Vagina (tissue), 2 donors: ENCODE data around the gene TLR5. TPM values are rescaled to one million over a fixed set of nuclear protein-coding genes. Genes with fewer than 3 reads are reported as not detected.

Experiments
- DNase-seq, 2 donors: peaks; one replicate each; pipeline ENCODE4 v3.0.0-alpha.2; 2017; ENCODE audit errors: extremely low spot score in 2 of 2
- H3K27ac ChIP-seq: fragments of 200-600 bp; sonication (generic); one replicate; pipeline ENCODE4 v1.5.1; 2019
- H3K27me3 ChIP-seq: fragments of 200-600 bp; sonication (generic); one replicate; pipeline ENCODE4 v1.5.1; 2019
- H3K36me3 ChIP-seq, 2 donors: fragments of 200-600 bp; sonication (generic); one replicate each; pipeline ENCODE4 v1.5.1; 2017 to 2019
- H3K4me1 ChIP-seq: fragments of 200-600 bp; sonication (generic); one replicate; pipeline ENCODE4 v1.5.1; 2019
- H3K4me3 ChIP-seq, 2 donors: fragments of 200-600 bp; sonication (generic); 1 replicate in 1 of 2; 2 replicates in 1 of 2; pipeline ENCODE4 v1.5.1; 2016 to 2019
- H3K9me3 ChIP-seq: fragments of 200-600 bp; sonication (generic); one replicate; pipeline ENCODE4 v1.5.1; 2019
- CTCF ChIP-seq, 3 experiments: fragments of 450-650 bp in 2 of 3; fragments of 200-600 bp in 1 of 3; sonication (generic) in 1 of 3; IDR thresholded peaks; one replicate each; pipeline ENCODE4 v1.5.1; 2017 to 2019; ENCODE audit warnings: antibody characterized with exemption in 3 of 3, mild to moderate bottlenecking in 2 of 3, moderate library complexity in 2 of 3
- POLR2A ChIP-seq, 2 donors: fragments of 450-650 bp; IDR thresholded peaks; one replicate each; pipeline ENCODE4 v1.6.1; 2017; ENCODE audit warnings: antibody characterized with exemption in 2 of 2, mild to moderate bottlenecking in 2 of 2, moderate library complexity in 2 of 2
- POLR2AphosphoS5 ChIP-seq, 2 donors: sonication (generic); formaldehyde crosslinking; IDR thresholded peaks; one replicate each; pipeline ENCODE4 v1.9.0; 2017; ENCODE audit warnings: antibody characterized with exemption in 2 of 2, mild to moderate bottlenecking in 2 of 2, low read depth in 1 of 2; ENCODE audit not compliant: insufficient read depth in 1 of 2
- intact Hi-C: fragments of 100-400 bp; cut with DNase I; formaldehyde crosslinking; loops from one replicate; pipeline ENCODE4 v1.15.1; 2023
- total RNA-seq: library from RNA; depleted of rRNA; stranded (reverse); fragments of >200 nt; gene quantifications from one replicate; pipeline ENCODE4 v1.2.3, GENCODE V29; 2016

Gene TLR5
- total RNA-seq, 1 donor from 2014 or later, result 15.2 TPM

GRCh38 chr1:223155153-223155552 lies 12.1 kb upstream of the TLR5 start:
- Histone ChIP-seq H3K4me1 (no peaks in the 10 kb centered on the region), H3K36me3 (no peaks in the 10 kb centered on the region), H3K27ac (no peak overlapping the region), H3K4me3 (no peak overlapping the region), H3K27me3 (no peaks in the 10 kb centered on the region), H3K9me3 (no peaks in the 10 kb centered on the region)
- DNase-seq, result no peak
- intact Hi-C loops, result no loop called here
- TF ChIP-seq POLR2AphosphoS5 (IDR thresholded peaks at IDR 0.05; ENCODE audit: insufficient read depth in 1 of 2, low read depth in 1 of 2), result no peak
- TF ChIP-seq CTCF (IDR thresholded peaks at IDR 0.05), result no peak
- no peak for TF ChIP-seq POLR2A (IDR thresholded peaks at IDR 0.05)

- Histone ChIP-seq H3K27me3 (no peaks in the 10 kb centered on the region), H3K27ac (no peak overlapping the region), H3K9me3 (no peaks in the 10 kb centered on the region), H3K36me3 (no peaks in the 10 kb centered on the region), H3K4me1 (no peaks in the 10 kb centered on the region), H3K4me3 (no peak overlapping the region)
- TF ChIP-seq POLR2AphosphoS5 (IDR thresholded peaks at IDR 0.05; ENCODE audit: insufficient read depth in 1 of 2, low read depth in 1 of 2), result no peak
- no peak for TF ChIP-seq CTCF (IDR thresholded peaks at IDR 0.05)
- no peak for TF ChIP-seq POLR2A (IDR thresholded peaks at IDR 0.05)
- intact Hi-C loops, result no loop called here
- DNase-seq, result no peak
Observed at GRCh38 chr1:223153177-223154119, 10.4 kb upstream of the TLR5 start.

- intact Hi-C loops, result no loop called here
- Histone ChIP-seq H3K4me3 (no peak overlapping the region), H3K4me1 (no peaks in the 10 kb centered on the region), H3K9me3 (no peaks in the 10 kb centered on the region), H3K27me3 (no peaks in the 10 kb centered on the region), H3K27ac (no peak overlapping the region), H3K36me3 (no peaks in the 10 kb centered on the region)
- DNase-seq, result no peak
- TF ChIP-seq CTCF (IDR thresholded peaks at IDR 0.05) (no peak), POLR2AphosphoS5 (IDR thresholded peaks at IDR 0.05; ENCODE audit: insufficient read depth in 1 of 2, low read depth in 1 of 2) (no peak), POLR2A (IDR thresholded peaks at IDR 0.05) (no peak)
Observed at GRCh38 chr1:223152399-223152798, 9.4 kb upstream of the TLR5 start.

GRCh38 chr1:223150443-223150842 lies 7.4 kb upstream of the TLR5 start:
- Histone ChIP-seq H3K36me3 (no peaks in the 10 kb centered on the region), H3K4me3 (no peak overlapping the region), H3K4me1 (no peaks in the 10 kb centered on the region), H3K9me3 (no peaks in the 10 kb centered on the region), H3K27me3 (no peaks in the 10 kb centered on the region), H3K27ac (no peak overlapping the region)
- DNase-seq, result no peak
- TF ChIP-seq POLR2A (IDR thresholded peaks at IDR 0.05) (no peak), CTCF (IDR thresholded peaks at IDR 0.05) (no peak), POLR2AphosphoS5 (IDR thresholded peaks at IDR 0.05; ENCODE audit: insufficient read depth in 1 of 2, low read depth in 1 of 2) (no peak)
- intact Hi-C loops, result no loop called here

GRCh38 chr1:223147873-223148272 lies 4.8 kb upstream of the TLR5 start:
- no peaks in the 10 kb centered on the region for H3K27me3 ChIP-seq
- H3K4me1 ChIP-seq, result peaks cover 15% of the 10 kb centered on the region
- intact Hi-C loops, result no loop called here
- H3K9me3 ChIP-seq, result no peaks in the 10 kb centered on the region
- no peak overlapping the region for H3K27ac ChIP-seq
- TF ChIP-seq POLR2AphosphoS5 (IDR thresholded peaks at IDR 0.05; ENCODE audit: insufficient read depth in 1 of 2, low read depth in 1 of 2), result no peak
- TF ChIP-seq POLR2A (IDR thresholded peaks at IDR 0.05), result no peak
- TF ChIP-seq CTCF (IDR thresholded peaks at IDR 0.05), result no peak
- no peak for DNase-seq
- no peaks in the 10 kb centered on the region for H3K36me3 ChIP-seq
- H3K4me3 ChIP-seq, result no peak overlapping the region
